A172 (cell line): ENCODE data around the gene ADARB2. TPM values are rescaled to one million over a fixed set of nuclear protein-coding genes. Genes with fewer than 3 reads are reported as not detected.

Source experiments
- DNase-seq: peaks from one replicate; pipeline ENCODE4 v3.0.0-alpha.2; 2015; ENCODE audit warnings: low spot score
- total RNA-seq: library from RNA; depleted of rRNA; stranded (reverse); fragments of >200 nt; shearing (Covaris generic); gene quantifications from 2 replicates; pipeline ENCODE4 v1.2.3, GENCODE V29; 2014

Gene ADARB2
- total RNA-seq, 1 experiment from 2014 or later: 1.2 TPM

GRCh38 chr10:1736144-1736971 lies 967 bp downstream of the ADARB2 start:
- DNase-seq: no peak

GRCh38 chr10:1735562-1735961 lies 1.8 kb downstream of the ADARB2 start:
- DNase-seq: no peak

- DNase-seq: no peak
These were observed 3.0 kb downstream of the ADARB2 start for GRCh38 chr10:1734288-1734687.

GRCh38 chr10:1733720-1734119 lies 3.6 kb downstream of the ADARB2 start:
- no peak for DNase-seq

GRCh38 chr10:1732564-1732996 lies 4.7 kb downstream of the ADARB2 start:
- no peak for DNase-seq

GRCh38 chr10:1731592-1731991 lies 5.7 kb downstream of the ADARB2 start:
- DNase-seq: no peak

- DNase-seq: no peak
These were observed 7.6 kb downstream of the ADARB2 start for GRCh38 chr10:1729751-1730150.

GRCh38 chr10:1726861-1727260 lies 10.5 kb downstream of the ADARB2 start:
- DNase-seq: no peak

- DNase-seq: no peak
These were observed 12.3 kb downstream of the ADARB2 start for GRCh38 chr10:1724921-1725488.

GRCh38 chr10:1716839-1717238 lies 20.5 kb downstream of the ADARB2 start:
- DNase-seq: no peak

- DNase-seq: peak; percentile 6
These were observed 21.5 kb downstream of the ADARB2 start for GRCh38 chr10:1715821-1716220.

GRCh38 chr10:1712944-1713671 lies 24.2 kb downstream of the ADARB2 start:
- DNase-seq: no peak

GRCh38 chr10:1712314-1712713 lies 25.0 kb downstream of the ADARB2 start:
- no peak for DNase-seq

- DNase-seq: no peak
These were observed 28.2 kb downstream of the ADARB2 start for GRCh38 chr10:1709161-1709560.

- DNase-seq: no peak
These were observed 28.6 kb downstream of the ADARB2 start for GRCh38 chr10:1708746-1709145.

- no peak for DNase-seq
These were observed 30.6 kb downstream of the ADARB2 start for GRCh38 chr10:1706711-1707110.

- DNase-seq: no peak
These were observed 31.1 kb downstream of the ADARB2 start for GRCh38 chr10:1706256-1706655.

GRCh38 chr10:1698185-1698584 lies 39.1 kb downstream of the ADARB2 start:
- DNase-seq: no peak

- DNase-seq: no peak
These were observed 41.2 kb downstream of the ADARB2 start for GRCh38 chr10:1696106-1696505.

GRCh38 chr10:1690086-1690485 lies 47.2 kb downstream of the ADARB2 start:
- no peak for DNase-seq

GRCh38 chr10:1688531-1688930 lies 48.8 kb downstream of the ADARB2 start:
- DNase-seq: no peak

- no peak for DNase-seq
These were observed 49.6 kb downstream of the ADARB2 start for GRCh38 chr10:1687623-1688150.

- no peak for DNase-seq
These were observed 50.1 kb downstream of the ADARB2 start for GRCh38 chr10:1687190-1687589.
